Measurements from ENCODE around the gene SYNGAP1.
A peak's percentile ranks its signal among the peaks of the same experiment; 100 is the strongest.

The SYNGAP1 gene

GRCh38 chr6:33424855-33425667 is 5.2 kb downstream of the SYNGAP1 start:
- DNase-seq: no peak

GRCh38 chr6:33425668-33426577 is 6.1 kb downstream of the SYNGAP1 start:
- DNase-seq: peak; percentile 91

- peak; percentile 31 for DNase-seq
These were observed 7.0 kb downstream of the SYNGAP1 start for GRCh38 chr6:33426590-33427511.

GRCh38 chr6:33427585-33428223 is 7.8 kb downstream of the SYNGAP1 start:
- peak; percentile 78 for DNase-seq

GRCh38 chr6:33428224-33428965 is 8.5 kb downstream of the SYNGAP1 start:
- DNase-seq: peak; percentile 40

GRCh38 chr6:33428966-33429749 is 9.3 kb downstream of the SYNGAP1 start:
- no peak for DNase-seq

- peak; percentile 46 for DNase-seq
These were observed 9.8 kb downstream of the SYNGAP1 start for GRCh38 chr6:33429750-33430052.

GRCh38 chr6:33430334-33430733 is 10.5 kb downstream of the SYNGAP1 start:
- DNase-seq: no peak

GRCh38 chr6:33430991-33431879 is 11.4 kb downstream of the SYNGAP1 start:
- peak; percentile 90 for DNase-seq

GRCh38 chr6:33431880-33432541 is 12.1 kb downstream of the SYNGAP1 start:
- DNase-seq: peak; percentile 37

- no peak for DNase-seq
These were observed 12.7 kb downstream of the SYNGAP1 start for GRCh38 chr6:33432546-33432945.

- DNase-seq: no peak
These were observed 13.2 kb downstream of the SYNGAP1 start for GRCh38 chr6:33433001-33433543.

GRCh38 chr6:33433544-33434191 is 13.8 kb downstream of the SYNGAP1 start:
- DNase-seq: no peak

- no peak for DNase-seq
These were observed 15.1 kb downstream of the SYNGAP1 start for GRCh38 chr6:33434961-33435360.

GRCh38 chr6:33437666-33438065 is 17.8 kb downstream of the SYNGAP1 start:
- no peak for DNase-seq

GRCh38 chr6:33438978-33439594 is 19.2 kb downstream of the SYNGAP1 start:
- DNase-seq: no peak

GRCh38 chr6:33439956-33440648 is 20.2 kb downstream of the SYNGAP1 start:
- no peak for DNase-seq
